HG03108 (cell line): ENCODE measurements around the gene UBXN1.
"Not testable (repeated sequence)": the region's sequence is repeated elsewhere in the genome, so short reads cannot be mapped to it uniquely, and the experiment has no call there.

Experiments used
- ATAC-seq: cut with Tn5 transposase; IDR thresholded peaks from one replicate; pipeline ENCODE4 v1.9.1; 2021; ENCODE audit warnings: moderate library complexity; ENCODE audit not compliant: unreplicated experiment

Gene UBXN1

GRCh38 chr11:62673196-62673525 lies 5.7 kb downstream of the UBXN1 start:
- ATAC-seq, result no peak

GRCh38 chr11:62671608-62672389 lies 7.1 kb downstream of the UBXN1 start, which contains the start of the genes LBHD1 and UQCC3:
Gene LBHD1, minus strand, starts transcription at chr11:62672267. Its CDS starts 2,236 bp downstream, at chr11:62670031.
Gene UQCC3, plus strand, starts transcription at chr11:62671673. Its CDS starts 73 bp downstream, at chr11:62671746.
- ATAC-seq, result peak; percentile 53

GRCh38 chr11:62671236-62671607 lies 7.7 kb downstream of the UBXN1 start:
- peak; percentile 5 for ATAC-seq

GRCh38 chr11:62669420-62670161 lies 9.3 kb downstream of the UBXN1 start:
- no peak for ATAC-seq

- no peak for ATAC-seq
These were observed 11.4 kb downstream of the UBXN1 start for GRCh38 chr11:62667460-62667859.

- no peak for ATAC-seq
These were observed 12.5 kb downstream of the UBXN1 start for GRCh38 chr11:62666259-62666926.

GRCh38 chr11:62665599-62666258 lies 13.1 kb downstream of the UBXN1 start:
- peak; percentile 20 for ATAC-seq

- ATAC-seq, result peak; percentile 75
These were observed 13.7 kb downstream of the UBXN1 start, which contains the start of the genes C11orf98 and CSKMT for GRCh38 chr11:62665075-62665598. Gene C11orf98, minus strand, starts transcription at chr11:62665210. Its CDS starts 41 bp downstream, at chr11:62665169. Gene CSKMT, plus strand, starts transcription at chr11:62665312. Its CDS starts 568 bp downstream, at chr11:62665880.

GRCh38 chr11:62664405-62665074 lies 14.3 kb downstream of the UBXN1 start:
- peak; percentile 25 for ATAC-seq

GRCh38 chr11:62656796-62657429 lies 22.0 kb downstream of the UBXN1 start:
- ATAC-seq, result no peak

- ATAC-seq, result no peak
These were observed 24.6 kb downstream of the UBXN1 start for GRCh38 chr11:62654297-62654696.

- ATAC-seq, result no peak
These were observed 26.5 kb downstream of the UBXN1 start for GRCh38 chr11:62652161-62653006.

- ATAC-seq, result not testable (repeated sequence)
These were observed 28.6 kb downstream of the UBXN1 start for GRCh38 chr11:62650283-62650682.

- no peak for ATAC-seq
These were observed 29.4 kb downstream of the UBXN1 start for GRCh38 chr11:62649486-62649885.

- no peak for ATAC-seq
These were observed 29.9 kb downstream of the UBXN1 start for GRCh38 chr11:62648967-62649364.

- no peak for ATAC-seq
These were observed 30.5 kb downstream of the UBXN1 start for GRCh38 chr11:62648185-62648966.

- no peak for ATAC-seq
These were observed 31.3 kb downstream of the UBXN1 start for GRCh38 chr11:62647609-62648005.
